Body of pancreas (tissue), 4 donors: ENCODE measurements around the gene PLA2G15.

Source experiments
- POLR2A ChIP-seq, 3 donors: fragments of 450-650 bp; IDR thresholded peaks; one replicate each; pipeline ENCODE4 v1.6.1; 2016; ENCODE audit warnings: antibody characterized with exemption in 3 of 3, mild to moderate bottlenecking in 2 of 3
- TF ChIP-seq, protein P1 (sequence below), 7 experiments: fragments of 450-650 bp in 4 of 7; fragments of 200-600 bp in 3 of 7; sonication (generic) in 3 of 7; IDR thresholded peaks; one replicate each; pipeline ENCODE4 v1.5.1; 2016 to 2019; ENCODE audit warnings: antibody characterized with exemption in 7 of 7

DNA sequence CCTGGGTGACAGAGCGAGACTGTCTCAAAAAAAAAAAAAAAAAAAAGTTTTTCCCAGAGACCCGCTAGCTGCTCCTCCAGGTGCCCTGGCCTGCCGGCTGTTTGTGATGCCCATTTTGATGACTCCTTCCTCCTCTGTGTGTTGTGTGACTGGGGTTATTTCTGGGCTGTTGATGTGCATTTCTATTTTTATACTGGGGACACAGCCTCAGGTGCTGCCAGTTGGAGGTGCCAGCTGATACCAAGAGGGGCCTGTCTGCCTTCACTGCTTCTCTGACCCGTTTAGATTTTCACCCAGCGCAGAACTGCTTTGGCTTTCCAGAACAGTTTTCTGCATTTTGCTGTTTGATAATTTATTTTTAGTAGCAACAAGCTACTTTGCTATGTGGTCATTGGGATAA, 6.7 kb downstream of the PLA2G15 start:
- TF ChIP-seq, protein P1, sequence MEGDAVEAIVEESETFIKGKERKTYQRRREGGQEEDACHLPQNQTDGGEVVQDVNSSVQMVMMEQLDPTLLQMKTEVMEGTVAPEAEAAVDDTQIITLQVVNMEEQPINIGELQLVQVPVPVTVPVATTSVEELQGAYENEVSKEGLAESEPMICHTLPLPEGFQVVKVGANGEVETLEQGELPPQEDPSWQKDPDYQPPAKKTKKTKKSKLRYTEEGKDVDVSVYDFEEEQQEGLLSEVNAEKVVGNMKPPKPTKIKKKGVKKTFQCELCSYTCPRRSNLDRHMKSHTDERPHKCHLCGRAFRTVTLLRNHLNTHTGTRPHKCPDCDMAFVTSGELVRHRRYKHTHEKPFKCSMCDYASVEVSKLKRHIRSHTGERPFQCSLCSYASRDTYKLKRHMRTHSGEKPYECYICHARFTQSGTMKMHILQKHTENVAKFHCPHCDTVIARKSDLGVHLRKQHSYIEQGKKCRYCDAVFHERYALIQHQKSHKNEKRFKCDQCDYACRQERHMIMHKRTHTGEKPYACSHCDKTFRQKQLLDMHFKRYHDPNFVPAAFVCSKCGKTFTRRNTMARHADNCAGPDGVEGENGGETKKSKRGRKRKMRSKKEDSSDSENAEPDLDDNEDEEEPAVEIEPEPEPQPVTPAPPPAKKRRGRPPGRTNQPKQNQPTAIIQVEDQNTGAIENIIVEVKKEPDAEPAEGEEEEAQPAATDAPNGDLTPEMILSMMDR (IDR thresholded peaks at IDR 0.05) = no peak
- TF ChIP-seq POLR2A (IDR thresholded peaks at IDR 0.05) = no peak
